HG02678 (cell line): ENCODE results near the gene MT4.
"Not testable (repeated sequence)": the region's sequence is repeated elsewhere in the genome, so short reads cannot be mapped to it uniquely, and the experiment has no call there.

ENCODE experiments used
- ATAC-seq: cut with Tn5 transposase; IDR thresholded peaks from one replicate; pipeline ENCODE4 v1.9.1; 2021; ENCODE audit warnings: mild to moderate bottlenecking, moderate library complexity; ENCODE audit not compliant: unreplicated experiment

Gene MT4

DNA sequence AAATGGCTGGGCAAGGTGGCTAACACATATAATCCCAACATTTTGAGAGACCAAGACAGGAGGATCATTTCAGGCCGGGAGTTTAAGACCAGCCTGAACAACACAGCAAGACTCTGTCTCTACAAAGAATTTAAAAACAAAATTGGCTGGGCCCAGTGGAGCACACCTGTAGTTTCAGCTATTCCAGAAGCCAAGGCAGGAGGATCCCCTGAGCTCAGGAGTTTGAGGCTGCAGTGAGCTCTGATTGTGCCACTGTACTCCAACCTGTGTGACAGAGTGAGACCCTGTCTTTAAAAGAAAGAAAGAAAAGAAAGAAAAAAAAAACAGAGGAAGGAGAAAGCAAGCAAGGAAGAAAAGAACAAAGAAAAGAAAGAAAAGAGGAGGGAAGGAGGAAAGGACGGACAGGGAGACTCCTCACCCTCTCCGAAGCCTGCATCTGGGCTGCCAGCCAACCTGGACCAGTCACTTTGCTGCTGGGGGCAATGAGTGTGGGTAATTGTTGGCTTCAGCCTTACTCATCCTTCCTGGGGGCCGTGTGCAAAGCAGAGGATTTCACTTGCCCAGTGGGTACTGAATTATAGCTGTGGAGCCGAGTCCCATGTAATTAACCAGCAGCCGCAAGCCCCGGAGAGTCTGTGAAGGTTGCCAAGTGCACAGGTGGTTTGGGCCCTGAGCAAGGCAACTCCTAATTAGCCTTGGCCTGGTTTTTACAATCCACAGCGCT is 6.7 kb upstream of the MT4 start:
- no peak for ATAC-seq

DNA sequence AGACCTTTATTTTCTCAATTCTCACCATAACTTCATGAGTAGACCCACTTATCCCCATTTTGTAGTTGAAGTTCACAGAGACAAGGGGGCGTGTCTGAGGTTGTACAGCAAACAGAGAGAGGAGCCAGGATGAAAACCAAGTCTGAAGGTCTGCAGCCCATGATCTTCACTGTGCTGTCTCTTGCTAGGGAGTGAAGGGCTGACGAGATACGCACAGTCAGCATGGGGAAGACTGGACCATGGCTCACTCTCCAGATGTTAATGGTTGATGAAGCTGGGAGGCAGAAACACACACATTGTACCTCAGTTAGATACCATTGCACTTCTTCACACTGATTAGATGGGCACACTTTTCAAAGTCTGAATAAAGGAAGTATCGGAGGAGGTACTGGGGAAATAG is 5.8 kb upstream of the MT4 start:
- no peak for ATAC-seq

DNA sequence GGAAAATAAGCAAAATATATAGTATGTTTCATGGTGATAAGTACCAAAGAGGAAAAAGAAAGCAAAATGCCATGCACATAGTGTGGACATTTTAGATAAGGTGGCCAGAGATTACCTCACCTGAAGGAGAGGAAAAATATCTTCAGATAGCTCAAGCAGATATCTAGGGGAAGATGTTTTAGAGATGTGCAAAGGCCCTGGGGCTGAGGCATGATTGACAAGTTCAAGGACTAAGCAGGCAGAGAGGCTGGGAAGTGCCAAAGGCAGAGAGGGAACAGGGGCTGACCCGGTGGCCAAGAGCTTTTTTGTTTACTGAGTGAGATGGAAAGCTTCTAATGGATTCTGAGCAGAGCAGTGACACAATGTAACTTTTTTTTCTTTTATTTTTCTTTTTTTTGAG is 4.4 kb upstream of the MT4 start:
- no peak for ATAC-seq

DNA sequence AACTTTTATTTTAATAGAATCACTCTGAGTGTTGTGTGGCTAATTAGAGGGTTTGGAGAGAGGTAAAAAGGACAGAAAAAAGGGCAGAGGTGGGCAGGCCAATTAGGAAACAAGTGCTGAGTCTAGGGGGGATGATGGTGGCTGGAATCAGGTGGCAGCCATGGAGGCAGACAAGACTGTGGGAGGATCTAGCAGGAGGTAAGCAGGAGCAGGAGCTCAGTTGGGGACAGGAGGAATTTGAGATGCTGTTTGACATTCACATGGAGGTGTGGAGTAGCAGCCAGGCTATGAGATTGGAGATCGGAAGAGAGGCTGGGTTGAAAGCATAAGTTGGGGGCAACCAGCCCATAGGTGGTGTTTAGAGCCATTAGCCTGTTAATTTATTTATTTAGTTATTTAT is 3.7 kb upstream of the MT4 start:
- ATAC-seq, result no peak

DNA sequence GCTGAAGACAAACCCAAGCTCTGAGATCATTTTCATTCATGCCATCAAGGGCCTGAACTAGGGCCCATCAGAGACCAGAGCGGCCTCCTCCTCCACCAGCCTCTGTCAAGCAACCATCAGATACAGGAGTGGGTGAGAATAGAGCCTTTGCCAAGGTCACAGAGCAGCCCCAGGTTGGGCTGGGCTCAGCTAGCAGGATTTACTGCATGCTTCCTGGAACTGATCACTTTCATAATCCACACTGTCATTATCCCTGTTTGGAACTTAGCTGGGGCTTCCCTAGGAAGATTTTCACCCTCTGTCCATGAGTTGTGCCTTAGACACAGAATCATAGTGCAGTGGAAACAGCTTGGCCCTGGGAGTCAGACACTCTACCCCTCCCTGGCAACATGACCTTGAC is 5.1 kb downstream of the MT4 start:
- ATAC-seq, result no peak

DNA sequence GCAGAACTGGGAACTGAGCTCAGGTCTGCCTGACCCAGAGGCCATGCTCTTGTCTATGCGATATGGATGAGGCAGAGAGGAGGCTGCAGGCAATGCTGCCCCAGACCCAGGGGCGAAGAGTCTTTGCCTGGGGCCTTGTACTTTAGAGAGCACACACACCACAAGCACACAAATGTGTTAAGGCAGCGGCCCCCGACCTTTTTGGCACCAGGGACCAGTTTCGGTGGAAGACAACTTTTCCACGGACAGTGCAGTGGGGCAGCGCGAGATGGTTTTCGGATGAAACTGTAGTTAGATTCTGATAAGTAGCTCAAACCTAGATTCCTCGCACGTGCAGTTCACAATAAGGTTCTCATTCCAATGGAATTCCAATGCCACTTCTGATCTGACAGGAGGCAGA is 6.7 kb downstream of the MT4 start:
- no peak for ATAC-seq

DNA sequence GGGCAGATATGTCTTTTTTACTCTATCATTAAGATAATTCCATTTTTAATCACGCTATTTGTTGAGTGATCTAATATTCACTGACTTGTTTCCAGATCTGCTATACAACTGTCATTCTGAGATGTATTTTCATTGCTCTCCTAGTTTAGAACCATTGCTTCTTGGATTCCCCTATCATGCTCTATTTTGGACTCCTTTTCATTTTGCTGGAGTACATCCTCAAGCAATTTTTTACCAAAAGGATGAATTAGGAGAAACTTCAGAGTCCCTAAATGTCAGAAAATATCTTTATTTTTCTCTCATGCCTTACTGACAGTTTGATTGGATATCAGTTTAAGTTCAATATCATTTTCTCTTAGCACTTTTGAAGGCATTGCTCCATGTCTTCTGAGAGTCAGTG is 9.8 kb downstream of the MT4 start:
- ATAC-seq, result no peak

DNA sequence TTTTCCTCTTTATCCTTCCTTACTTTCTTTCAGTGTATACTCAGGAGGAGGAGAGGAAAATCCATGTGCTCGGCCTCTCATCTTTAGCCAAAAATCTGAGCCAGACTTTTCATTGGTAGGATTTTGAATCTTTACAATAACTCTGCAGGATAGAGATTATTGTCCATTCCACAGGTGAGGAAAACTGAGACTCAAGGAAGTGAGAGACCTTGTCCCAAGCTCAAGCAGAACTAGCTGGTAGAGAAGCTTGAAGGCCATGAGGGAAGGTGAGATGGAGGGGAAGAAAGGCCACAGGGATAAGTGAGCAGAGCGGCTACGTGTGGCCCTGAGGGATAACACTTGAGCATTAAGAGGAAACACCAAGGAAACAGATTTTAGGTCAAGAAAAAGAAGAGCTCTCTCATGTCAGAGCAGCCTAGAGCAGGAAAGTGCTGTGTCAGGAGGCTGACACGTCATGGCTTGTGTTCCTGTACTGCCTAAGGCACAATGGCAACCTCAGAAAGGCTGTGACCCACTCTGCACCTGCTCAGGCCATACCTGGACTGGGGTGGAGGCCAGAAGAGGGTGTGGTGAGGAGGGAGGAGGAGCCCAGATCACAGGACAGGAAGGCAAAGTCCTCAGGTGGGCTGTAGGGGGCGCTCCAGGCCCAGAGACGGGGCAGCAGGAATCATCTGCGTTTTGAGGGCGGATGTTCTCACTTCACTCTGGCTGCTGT is 11.9 kb downstream of the MT4 start:
- peak; percentile 81 for ATAC-seq

DNA sequence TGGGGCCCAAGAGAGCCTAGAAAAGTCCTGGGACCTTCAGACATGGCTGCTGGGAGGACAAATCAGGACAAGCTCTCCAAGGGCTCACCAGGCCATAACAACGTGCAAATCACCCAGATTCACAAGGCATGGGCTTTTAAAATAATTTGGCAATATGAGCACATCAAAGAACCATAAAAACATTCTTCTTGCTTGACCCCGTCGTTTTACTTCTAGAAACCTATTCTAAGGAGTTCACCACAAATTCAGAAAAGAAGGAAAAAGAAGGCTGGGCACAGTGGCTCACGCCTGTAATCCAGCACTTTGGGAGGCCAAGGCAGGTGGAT is 12.4 kb downstream of the MT4 start:
- ATAC-seq, result no peak

DNA sequence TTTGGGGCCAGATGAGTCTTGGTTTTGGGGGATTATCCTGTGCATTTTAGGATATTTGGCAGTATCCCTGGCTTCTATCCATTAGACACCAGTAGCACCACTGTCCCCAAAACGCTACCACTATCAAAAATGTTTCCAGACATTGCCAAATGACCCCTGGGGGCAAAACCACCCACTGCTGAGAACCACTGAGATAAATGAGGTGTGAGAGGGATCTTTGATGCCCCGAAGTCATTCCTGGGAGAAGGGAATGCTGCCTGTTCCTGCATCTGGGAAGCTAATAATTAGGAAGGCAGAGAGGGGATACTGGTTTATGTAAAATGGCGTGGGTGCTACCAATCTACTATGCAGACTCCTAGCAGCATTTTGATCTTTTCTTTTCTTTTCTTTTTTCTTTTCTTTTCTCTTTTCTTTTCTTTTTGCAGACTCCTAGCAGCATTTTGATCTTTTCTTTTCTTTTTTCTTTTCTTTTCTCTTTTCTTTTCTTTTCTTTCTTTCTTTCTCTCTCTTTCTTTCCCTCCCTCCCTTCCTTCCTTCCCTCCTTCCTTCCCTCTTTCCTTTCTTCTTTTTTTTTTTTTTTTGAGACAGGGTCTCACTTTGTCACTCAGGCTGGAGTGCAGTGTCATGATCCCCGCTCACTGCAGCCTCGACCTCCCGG is 15.6 kb downstream of the MT4 start:
- no peak for ATAC-seq

DNA sequence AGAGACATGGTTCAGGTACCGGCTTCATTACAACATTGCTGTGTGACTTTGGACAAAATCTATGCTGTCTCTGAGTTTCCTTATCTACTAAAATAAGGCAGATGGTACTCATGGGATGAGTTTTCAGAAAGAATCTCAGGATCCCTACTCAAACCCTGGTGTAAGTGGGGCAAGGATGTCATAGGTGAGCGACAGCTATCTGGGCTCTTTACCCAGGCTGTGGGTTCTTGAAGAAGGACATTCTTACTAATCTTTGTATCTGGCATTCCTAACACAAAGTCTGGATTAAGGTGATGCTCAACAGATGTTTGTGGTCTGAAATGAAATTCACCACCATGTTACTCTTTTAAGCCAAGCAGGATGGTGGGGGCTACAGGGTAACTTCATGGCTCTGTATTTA is 18.0 kb downstream of the MT4 start:
- not testable (repeated sequence) for ATAC-seq

DNA sequence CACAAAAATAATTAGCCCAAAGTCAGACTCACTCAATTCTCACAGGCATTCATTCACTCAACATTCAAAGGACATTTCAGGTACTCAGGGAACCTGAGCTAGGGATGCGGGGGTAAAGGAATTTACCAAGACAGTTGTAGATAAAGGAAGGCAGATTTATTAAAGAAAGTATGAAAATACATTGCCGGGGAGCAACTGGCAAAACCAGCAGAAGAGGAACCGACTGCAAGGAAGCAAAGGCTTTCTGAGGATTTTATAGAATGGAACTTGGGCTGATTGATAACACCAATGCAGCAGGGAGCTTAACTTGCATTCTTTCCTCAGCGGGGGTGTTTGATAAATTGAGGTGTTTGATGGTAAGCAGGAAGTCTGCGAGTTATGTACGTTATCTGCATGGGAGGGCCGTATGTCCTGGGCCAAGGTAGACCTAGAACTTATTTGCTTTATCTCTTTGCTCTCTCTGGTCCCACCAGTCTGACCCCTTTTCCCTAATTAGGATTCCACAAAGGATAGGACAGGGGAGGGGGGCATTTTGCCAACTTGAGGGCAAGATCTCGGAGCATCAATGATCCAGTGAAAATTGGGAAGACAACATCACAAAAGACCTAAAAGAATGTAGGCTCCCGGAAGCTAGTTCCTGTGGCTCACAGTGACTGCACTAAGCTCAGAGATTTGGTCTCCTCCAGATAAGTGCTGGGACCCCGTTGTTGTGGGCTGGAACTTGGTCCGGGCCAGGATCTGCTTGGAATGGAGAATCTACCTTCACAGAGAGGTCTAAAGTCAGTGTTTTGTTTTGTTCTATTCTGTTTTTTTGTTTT is 18.7 kb downstream of the MT4 start:
- ATAC-seq, result no peak

DNA sequence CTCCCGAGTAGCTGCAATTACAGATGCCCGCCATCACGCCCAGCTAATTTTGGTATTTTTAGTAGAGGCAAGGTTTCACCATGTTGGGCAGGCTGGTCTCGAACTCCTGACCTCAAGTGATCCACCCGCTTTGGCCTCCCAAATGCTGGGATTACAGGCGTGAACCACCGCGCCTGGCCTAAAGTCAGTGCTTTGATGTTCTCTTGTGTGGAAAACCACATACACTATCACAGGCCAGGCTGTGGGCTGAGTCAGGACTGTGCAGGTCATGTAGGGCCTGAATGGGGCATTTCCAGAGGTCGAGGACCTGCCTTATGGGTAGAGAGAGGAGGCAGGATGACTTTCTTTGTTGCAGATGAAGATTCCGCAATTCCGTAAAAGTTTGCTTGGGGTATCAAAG is 19.4 kb downstream of the MT4 start:
- ATAC-seq, result no peak

DNA sequence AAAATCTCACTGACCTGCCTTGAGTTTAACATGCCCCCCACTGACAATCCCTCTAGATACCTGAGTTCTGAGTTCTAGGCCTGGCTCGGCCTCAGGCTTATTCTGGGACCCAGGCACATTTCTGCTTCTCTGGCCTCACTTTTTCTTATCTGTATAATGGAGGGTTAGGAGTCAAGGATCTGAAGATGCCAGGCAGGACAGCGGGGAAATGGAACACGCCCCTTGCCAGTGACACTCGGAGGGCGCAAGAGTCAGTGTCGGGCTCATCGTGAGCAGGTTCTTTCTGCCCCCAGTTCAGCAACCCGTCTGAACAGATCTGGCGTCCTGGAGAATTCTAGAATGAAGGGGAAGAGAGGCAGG is 23.9 kb downstream of the MT4 start:
- no peak for ATAC-seq

DNA sequence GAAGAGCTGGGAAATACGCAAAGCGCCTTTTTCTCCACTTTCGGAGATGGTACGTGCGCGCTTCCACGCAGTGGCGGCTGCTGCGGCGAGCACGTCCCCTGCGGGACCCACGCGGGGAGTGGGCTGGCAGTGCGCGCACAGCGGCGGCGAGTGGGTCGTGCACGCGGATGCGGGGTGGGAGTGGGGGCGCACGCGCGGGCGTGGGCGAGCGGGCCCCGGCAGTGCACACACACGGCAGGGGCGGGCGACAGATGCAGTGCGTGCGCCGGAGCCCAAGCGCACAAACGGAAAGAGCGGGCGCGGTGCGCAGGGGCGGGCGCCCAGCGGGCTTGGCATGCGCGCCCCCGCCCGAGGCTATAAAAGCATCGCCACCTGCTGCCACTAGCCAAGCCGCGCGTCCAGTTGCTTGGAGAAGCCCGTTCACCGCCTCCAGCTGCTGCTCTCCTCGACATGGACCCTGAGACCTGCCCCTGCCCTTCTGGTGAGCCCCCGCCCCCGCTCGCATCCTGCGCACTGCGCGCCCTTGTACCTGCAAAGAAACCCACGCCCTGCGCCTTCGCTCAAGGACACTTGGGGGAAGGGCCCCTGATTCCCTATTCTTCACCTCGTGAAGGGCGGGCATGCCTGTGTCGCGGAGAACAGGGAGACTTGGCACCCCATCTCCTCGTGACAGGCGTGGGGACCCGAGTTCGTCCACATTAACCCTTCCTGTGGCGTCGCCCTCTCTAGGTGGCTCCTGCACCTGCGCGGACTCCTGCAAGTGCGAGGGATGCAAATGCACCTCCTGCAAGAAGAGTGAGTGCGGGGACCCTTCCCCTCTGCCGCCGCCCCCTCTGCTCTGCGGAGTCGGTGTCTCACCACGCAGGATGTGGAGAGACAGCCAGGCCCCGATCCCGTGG is 24.5 kb downstream of the MT4 start, which contains the start of gene MT3:
MT3 (plus strand) TSS at position 388 of the 899 bp plus-strand sequence; CDS start at position 451, 63 bp downstream.
- no peak for ATAC-seq

DNA sequence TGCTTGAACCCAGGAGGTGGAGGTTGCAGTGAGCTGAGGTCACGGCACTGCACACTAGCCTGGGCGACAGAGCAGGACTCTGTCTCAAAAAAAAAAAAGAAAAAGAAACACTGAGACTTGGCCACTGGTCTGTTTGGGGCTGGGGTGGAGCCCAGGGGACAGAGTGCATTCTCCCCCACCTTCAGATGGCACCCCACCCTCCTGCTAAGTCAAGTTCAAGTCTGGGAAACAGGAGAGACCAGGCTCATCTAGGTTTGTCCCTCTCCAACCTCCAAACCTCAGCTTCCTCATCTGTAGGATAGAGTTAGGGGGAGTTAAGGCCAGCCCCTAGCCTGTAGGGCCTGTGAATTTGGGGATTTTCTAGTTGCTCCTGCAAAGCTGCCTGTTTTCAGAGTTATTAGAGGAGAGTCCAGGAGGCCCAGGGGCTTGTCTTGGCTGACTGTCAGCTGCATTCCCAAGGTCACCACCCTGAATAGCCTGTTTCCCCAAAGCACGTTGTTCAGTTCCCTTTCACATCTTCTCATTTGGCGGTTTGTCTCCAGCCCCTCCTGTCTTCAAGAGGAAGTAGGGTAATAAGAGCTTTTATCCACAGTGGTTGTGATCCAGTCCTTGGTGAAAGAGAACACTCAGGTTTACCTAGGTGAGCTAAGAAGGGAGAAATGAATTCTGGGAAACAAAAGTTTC is 26.6 kb downstream of the MT4 start:
- ATAC-seq, result no peak

DNA sequence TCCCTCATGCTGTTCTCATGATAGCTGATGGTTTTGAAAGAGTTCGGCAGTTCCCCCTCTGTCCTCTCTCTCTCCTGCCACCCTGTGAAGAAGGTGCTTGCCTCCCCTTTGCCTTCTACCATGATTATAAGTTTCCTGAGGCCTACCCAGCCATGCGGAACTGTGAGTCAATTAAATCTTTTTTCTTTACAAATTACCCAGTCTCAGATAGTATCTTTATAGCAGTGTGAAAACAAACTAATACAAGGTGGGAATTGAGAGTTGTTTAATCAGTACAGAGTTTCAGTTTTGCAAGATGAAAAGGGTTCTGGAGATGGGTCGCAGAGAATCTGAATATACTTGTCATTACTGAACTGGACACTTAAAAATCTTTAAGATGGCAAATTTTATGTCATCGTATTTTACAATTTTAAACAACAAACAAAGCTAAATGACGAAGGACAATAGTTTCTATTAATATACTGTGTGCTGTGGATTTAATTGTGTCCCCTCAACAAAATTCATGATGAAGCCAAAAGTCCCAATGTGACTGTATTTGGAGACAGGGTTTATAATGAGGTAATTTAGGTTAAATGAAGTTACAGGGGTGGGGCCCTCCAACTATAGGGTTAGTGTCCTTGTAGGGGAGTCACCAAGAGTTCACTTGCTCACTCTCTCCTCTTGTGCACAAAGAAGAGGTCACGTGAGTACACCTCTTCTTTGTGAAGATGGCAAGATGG is 28.9 kb downstream of the MT4 start:
- ATAC-seq, result no peak

DNA sequence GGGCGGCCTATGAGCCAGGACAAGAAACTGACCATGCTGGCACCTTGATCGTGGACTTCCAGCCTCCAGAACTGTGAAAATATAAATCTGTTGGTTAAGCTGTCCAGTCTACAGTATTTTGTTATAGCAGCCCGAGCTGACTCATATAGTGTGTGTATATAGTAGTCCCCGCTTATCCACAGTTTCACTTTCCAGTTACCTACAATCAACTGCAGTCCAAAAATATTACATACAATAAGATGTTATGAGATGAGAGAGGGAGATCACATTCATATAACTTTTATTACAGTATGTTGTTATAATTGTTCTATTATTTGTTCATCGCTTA is 29.4 kb downstream of the MT4 start:
- ATAC-seq, result no peak

DNA sequence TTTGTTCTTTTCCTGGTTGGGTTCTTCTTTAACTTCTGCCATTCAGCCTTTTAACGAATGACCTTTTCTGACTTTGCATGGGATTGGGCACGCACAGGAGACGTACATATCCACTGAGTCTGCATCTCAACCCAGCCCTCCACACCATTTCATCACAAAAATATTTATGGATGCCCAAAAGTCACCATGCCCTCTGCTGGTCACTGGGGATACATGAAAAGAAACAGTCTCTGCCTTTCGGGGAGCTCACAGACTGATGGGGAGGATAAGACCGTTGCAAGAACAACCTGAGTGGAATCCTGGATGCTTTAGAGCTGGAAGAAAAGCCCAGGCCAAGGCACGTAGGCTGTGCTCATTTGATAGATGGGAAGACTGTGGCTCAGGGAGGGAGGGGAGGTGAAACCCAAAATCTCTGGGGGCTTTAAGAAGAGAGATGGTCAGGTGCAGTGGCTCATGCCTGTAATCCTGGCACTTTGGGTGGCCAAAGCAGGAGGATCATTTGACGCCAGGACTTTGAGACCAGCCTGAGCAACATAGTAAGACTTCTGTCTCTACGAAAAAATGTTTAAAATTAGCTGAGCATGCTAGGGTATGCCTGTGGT is 35.6 kb downstream of the MT4 start:
- ATAC-seq, result no peak
